Caco-2 (cell line): ENCODE measurements around the gene GLIS1. TPM values are rescaled to one million over a fixed set of nuclear protein-coding genes. Genes with fewer than 3 reads are reported as not detected.
"Not testable (repeated sequence)": the region's sequence is repeated elsewhere in the genome, so short reads cannot be mapped to it uniquely, and the experiment has no call there.

Experiments used
- BruUV-seq: library from RNA; stranded (reverse); fragments of 400-500 nt; replicated peaks from 2 replicates; lab custom pipeline; 2021; lab: Mats Ljungman, UMichigan
- CTCF ChIA-PET: fragments of 300-600 bp; sonication (Branson Sonifier 250); formaldehyde crosslinking; loops from one replicate; lab custom pipeline; 2022; ENCODE audit warnings: antibody characterized with exemption; lab: Charles Lee
- POLR2A ChIA-PET: fragments of 300-600 bp; sonication (Branson Sonifier 250); formaldehyde crosslinking; loops from one replicate; lab custom pipeline; 2022; ENCODE audit warnings: antibody characterized with exemption; lab: Charles Lee
- DNase-seq, 2 experiments: peaks; one replicate each; pipeline versions ENCODE4 v3.0.0 to v3.0.0-alpha.2; 2020 to 2022
- H3K27me3 ChIP-seq: replicated peaks from 2 replicates; pipeline ENCODE4 v1.6.0; 2011; ENCODE audit warnings: low read length; ENCODE audit not compliant: control insufficient read depth, insufficient read depth
- H3K36me3 ChIP-seq: 2 replicates; pipeline ENCODE4 v1.5.1; 2011; ENCODE audit warnings: low read length; ENCODE audit not compliant: control insufficient read depth, insufficient read depth
- H3K4me1 ChIP-seq: fragments of 250-450 bp; sonication (Bioruptor Pico); 2 replicates; pipeline ENCODE4 v1.5.1; 2020; ENCODE audit warnings: mild to moderate bottlenecking
- H3K4me3 ChIP-seq: 2 replicates; pipeline ENCODE4 v1.5.1; 2011; ENCODE audit warnings: low read depth, mild to moderate bottlenecking, control low read depth, low read length
- H3K9me3 ChIP-seq: fragments of 250-450 bp; sonication (Bioruptor Pico); 2 replicates; pipeline ENCODE4 v1.5.1; 2020; ENCODE audit warnings: mild to moderate bottlenecking, moderate library complexity
- H3K27ac Mint-ChIP-seq: one replicate; pipeline ENCODE4 v1.8.0; 2022; ENCODE audit warnings: mixed read lengths; ENCODE audit not compliant: unreplicated experiment
- H3K27me3 Mint-ChIP-seq: one replicate; pipeline ENCODE4 v1.8.0; 2022; ENCODE audit warnings: mixed read lengths; ENCODE audit not compliant: insufficient read depth, unreplicated experiment
- H3K36me3 Mint-ChIP-seq: one replicate; pipeline ENCODE4 v1.8.0; 2022; ENCODE audit warnings: mild to moderate bottlenecking, mixed read lengths; ENCODE audit not compliant: insufficient read depth, unreplicated experiment
- H3K4me1 Mint-ChIP-seq: one replicate; pipeline ENCODE4 v1.8.0; 2022; ENCODE audit warnings: low read depth, mixed read lengths; ENCODE audit not compliant: unreplicated experiment
- H3K4me3 Mint-ChIP-seq: one replicate; pipeline ENCODE4 v1.8.0; 2022; ENCODE audit warnings: mild to moderate bottlenecking, moderate library complexity, mixed read lengths; ENCODE audit not compliant: unreplicated experiment
- H3K9me3 Mint-ChIP-seq: one replicate; pipeline ENCODE4 v1.8.0; 2022; ENCODE audit warnings: mixed read lengths; ENCODE audit not compliant: unreplicated experiment
- intact Hi-C: fragments of 100-400 bp; cut with micrococcal nuclease; formaldehyde crosslinking; loops from one replicate; pipeline ENCODE4 v1.10.0; 2022; ENCODE audit not compliant: unreplicated experiment
- total RNA-seq: library from RNA; stranded (reverse); gene quantifications from 2 replicates; pipeline ENCODE4 v1.2.3, GENCODE V29; 2022
- TF ChIP-seq, protein P1 (sequence below), 2 experiments: fragments of 200-600 bp in 1 of 2; IDR thresholded peaks; 1 replicate in 1 of 2; 2 replicates in 1 of 2; pipeline versions ENCODE4 v1.5.1 to v1.8.0; 2011 to 2022; ENCODE audit warnings: antibody characterized with exemption in 1 of 2, control low read depth in 1 of 2, inconsistent platforms in 1 of 2, low read depth in 1 of 2, low read length in 1 of 2, mild to moderate bottlenecking in 1 of 2, moderate library complexity in 1 of 2; ENCODE audit not compliant: insufficient read depth in 1 of 2, severe bottlenecking in 1 of 2, unreplicated experiment in 1 of 2

Gene GLIS1
- total RNA-seq, 1 experiment from 2014 or later = not detected

DNA sequence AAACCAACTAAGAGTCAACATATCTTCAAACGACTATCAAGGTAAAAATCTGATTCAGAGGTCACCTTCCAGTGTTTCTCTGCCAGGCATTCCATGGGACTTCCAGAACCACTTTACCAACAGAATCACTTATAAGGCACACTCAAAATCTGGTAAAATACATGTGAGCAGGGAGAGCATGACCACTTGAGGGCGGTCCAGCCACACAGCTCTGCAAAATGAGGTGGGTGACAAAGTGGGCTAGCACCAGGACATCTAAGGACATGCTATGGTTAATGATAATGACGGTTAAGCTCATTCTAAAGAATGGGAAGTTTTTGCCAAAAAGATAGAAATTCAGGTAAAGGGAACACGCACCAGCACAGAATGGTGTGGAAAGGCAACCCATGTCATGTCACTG lies 24.5 kb upstream of the GLIS1 start:
- no peaks in the 10 kb centered on the region for H3K4me1 ChIP-seq
- POLR2A ChIA-PET = interaction anchor here (0.5 kb wide), 1 partner anchor 22 kb away, joined by 7 read pairs; no protein-coding TSS in a partner anchor
- Mint-ChIP-seq H3K4me1 (no peaks in the 10 kb centered on the region), H3K4me3 (no peak overlapping the region), H3K27ac (no peak overlapping the region), H3K27me3 (no peaks in the 10 kb centered on the region), H3K36me3 (peaks cover under 1% of the 10 kb centered on the region), H3K9me3 (no peaks in the 10 kb centered on the region)
- H3K27me3 ChIP-seq = no peaks in the 10 kb centered on the region
- CTCF ChIA-PET = no interaction called here
- DNase-seq = no peak
- no TSS peak for BruUV-seq
- no peak overlapping the region for H3K4me3 ChIP-seq
- intact Hi-C loops = no loop called here
- TF ChIP-seq, protein P1, sequence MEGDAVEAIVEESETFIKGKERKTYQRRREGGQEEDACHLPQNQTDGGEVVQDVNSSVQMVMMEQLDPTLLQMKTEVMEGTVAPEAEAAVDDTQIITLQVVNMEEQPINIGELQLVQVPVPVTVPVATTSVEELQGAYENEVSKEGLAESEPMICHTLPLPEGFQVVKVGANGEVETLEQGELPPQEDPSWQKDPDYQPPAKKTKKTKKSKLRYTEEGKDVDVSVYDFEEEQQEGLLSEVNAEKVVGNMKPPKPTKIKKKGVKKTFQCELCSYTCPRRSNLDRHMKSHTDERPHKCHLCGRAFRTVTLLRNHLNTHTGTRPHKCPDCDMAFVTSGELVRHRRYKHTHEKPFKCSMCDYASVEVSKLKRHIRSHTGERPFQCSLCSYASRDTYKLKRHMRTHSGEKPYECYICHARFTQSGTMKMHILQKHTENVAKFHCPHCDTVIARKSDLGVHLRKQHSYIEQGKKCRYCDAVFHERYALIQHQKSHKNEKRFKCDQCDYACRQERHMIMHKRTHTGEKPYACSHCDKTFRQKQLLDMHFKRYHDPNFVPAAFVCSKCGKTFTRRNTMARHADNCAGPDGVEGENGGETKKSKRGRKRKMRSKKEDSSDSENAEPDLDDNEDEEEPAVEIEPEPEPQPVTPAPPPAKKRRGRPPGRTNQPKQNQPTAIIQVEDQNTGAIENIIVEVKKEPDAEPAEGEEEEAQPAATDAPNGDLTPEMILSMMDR (IDR thresholded peaks at IDR 0.05; ENCODE audit: insufficient read depth in 1 of 2, low read depth in 1 of 2, low read length in 1 of 2, severe bottlenecking in 1 of 2, unreplicated experiment in 1 of 2) = no peak
- no peaks in the 10 kb centered on the region for H3K36me3 ChIP-seq
- H3K9me3 ChIP-seq = no peaks in the 10 kb centered on the region

DNA sequence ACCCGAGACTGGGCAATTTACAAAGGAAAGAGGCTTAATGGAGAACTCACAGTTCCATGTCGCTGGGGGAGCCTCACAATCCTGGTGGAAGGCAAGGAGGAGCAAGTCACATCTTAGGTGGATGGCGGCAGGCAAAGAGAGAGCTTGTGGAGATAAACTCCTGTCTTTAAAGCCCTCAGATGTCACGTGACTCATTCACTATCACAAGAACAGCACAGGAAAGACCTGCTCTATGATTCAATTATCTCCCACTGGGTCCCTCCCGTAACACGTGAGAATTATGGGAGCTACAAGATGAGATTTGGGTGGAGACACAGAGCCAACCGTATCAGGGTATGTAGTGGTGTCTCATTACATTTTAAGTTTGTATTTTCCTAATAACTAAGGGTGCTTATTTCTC lies 21.5 kb upstream of the GLIS1 start:
- H3K9me3 ChIP-seq, POLR2A ChIA-PET, H3K9me3 Mint-ChIP-seq, H3K4me3 ChIP-seq, H3K36me3 Mint-ChIP-seq, H3K4me3 Mint-ChIP-seq, DNase-seq, CTCF ChIA-PET, intact Hi-C loops, BruUV-seq, H3K4me1 Mint-ChIP-seq, H3K27ac Mint-ChIP-seq, H3K36me3 ChIP-seq, H3K27me3 ChIP-seq, H3K4me1 ChIP-seq, H3K27me3 Mint-ChIP-seq: not testable (repeated sequence)

GRCh38 chr1:53755874-53756273 lies 16.9 kb upstream of the GLIS1 start:
- Histone ChIP-seq H3K4me1 (0 out of 2 replicates have a peak, but pooled peaks cover 4% of the 10 kb centered on the region), H3K9me3 (no peaks in the 10 kb centered on the region), H3K4me3 (no peak overlapping the region), H3K36me3 (no peaks in the 10 kb centered on the region), H3K27me3 (no peaks in the 10 kb centered on the region)
- CTCF ChIA-PET = no interaction called here
- no peak for DNase-seq
- Mint-ChIP-seq H3K9me3 (no peaks in the 10 kb centered on the region), H3K4me3 (no peak overlapping the region), H3K4me1 (no peaks in the 10 kb centered on the region), H3K36me3 (no peaks in the 10 kb centered on the region), H3K27ac (no peak overlapping the region), H3K27me3 (no peaks in the 10 kb centered on the region)
- BruUV-seq = no TSS peak
- intact Hi-C loops = loop anchor here (2.0 kb wide), 1 partner anchor 41 kb away; no protein-coding TSS in a partner anchor
- TF ChIP-seq, protein P1 (IDR thresholded peaks at IDR 0.05; ENCODE audit: insufficient read depth in 1 of 2, low read depth in 1 of 2, low read length in 1 of 2, severe bottlenecking in 1 of 2, unreplicated experiment in 1 of 2) = no peak
- POLR2A ChIA-PET = no interaction called here
